Panc1 (cell line): ENCODE data around the gene NKPD1. TPM values are rescaled to one million over a fixed set of nuclear protein-coding genes. Genes with fewer than 3 reads are reported as not detected.
A peak's percentile ranks its signal among the peaks of the same experiment; 100 is the strongest.

Experiments used
- ATAC-seq: fragments of 200-7000 bp; cut with Tn5 transposase; 2 replicates; pipeline ENCODE4 v1.9.1; 2020; ENCODE audit warnings: mild to moderate bottlenecking, moderate library complexity
- BruUV-seq: library from RNA; stranded (reverse); fragments of 400-500 nt; replicated peaks from 2 replicates; lab custom pipeline; 2021; lab: Mats Ljungman, UMichigan
- CTCF ChIA-PET: fragments of 300-600 bp; sonication (Branson Sonifier 250); formaldehyde crosslinking; loops from one replicate; lab custom pipeline; 2022; ENCODE audit warnings: antibody characterized with exemption; lab: Charles Lee
- POLR2A ChIA-PET: fragments of 300-600 bp; sonication (Branson Sonifier 250); formaldehyde crosslinking; loops from one replicate; lab custom pipeline; 2022; ENCODE audit warnings: antibody characterized with exemption; lab: Charles Lee
- DNase-seq: peaks from one replicate; pipeline ENCODE4 v3.0.0-alpha.2; 2010; ENCODE audit warnings: low read depth, low spot score
- H3K27ac ChIP-seq: 2 replicates; pipeline ENCODE4 v1.5.1; 2011; ENCODE audit warnings: mild to moderate bottlenecking, low read length, inconsistent platforms
- H3K27me3 ChIP-seq: fragments of 200-500 bp; sonication (Bioruptor generic); 2 replicates; pipeline ENCODE4 v1.6.0; 2014; ENCODE audit warnings: low read length, inconsistent platforms; ENCODE audit not compliant: control insufficient read depth, insufficient read depth
- H3K36me3 ChIP-seq: fragments of 200-500 bp; sonication (Bioruptor generic); 2 replicates; pipeline ENCODE4 v1.5.1; 2014; ENCODE audit warnings: inconsistent platforms, mild to moderate bottlenecking, low read length, moderate library complexity; ENCODE audit not compliant: control insufficient read depth, insufficient read depth
- H3K4me1 ChIP-seq: 2 replicates; pipeline ENCODE4 v1.5.1; 2011; ENCODE audit warnings: inconsistent platforms, mild to moderate bottlenecking, low read length, moderate library complexity; ENCODE audit not compliant: control insufficient read depth, insufficient read depth
- H3K4me3 ChIP-seq, 2 experiments: 2 replicates each; pipeline ENCODE4 v1.5.1; 2011 to 2012; ENCODE audit warnings: low read depth in 2 of 2, low read length in 2 of 2, mild to moderate bottlenecking in 2 of 2, inconsistent platforms in 1 of 2, moderate library complexity in 1 of 2
- H3K9me3 ChIP-seq: fragments of 200-500 bp; sonication (Bioruptor generic); 2 replicates; pipeline ENCODE4 v1.5.1; 2014; ENCODE audit warnings: low read depth, mild to moderate bottlenecking, inconsistent platforms, low read length, moderate library complexity; ENCODE audit not compliant: control insufficient read depth, insufficient read depth
- CTCF ChIP-seq: fragments of 450-650 bp; IDR thresholded peaks from 2 replicates; pipeline ENCODE4 v1.5.1; 2017; ENCODE audit warnings: mild to moderate bottlenecking
- POLR2AphosphoS5 ChIP-seq: IDR thresholded peaks from 2 replicates; pipeline ENCODE4 v1.6.1; 2012; ENCODE audit warnings: mild to moderate bottlenecking, low read depth, low read length, moderate library complexity
- REST ChIP-seq, 2 experiments: IDR thresholded peaks; 2 replicates each; pipeline ENCODE4 v1.6.1; 2011 to 2012; ENCODE audit warnings: low read depth in 2 of 2, control low read depth in 1 of 2, low read length in 1 of 2, mild to moderate bottlenecking in 1 of 2, moderate library complexity in 1 of 2; ENCODE audit not compliant: insufficient read depth in 1 of 2
- SIN3A ChIP-seq: IDR thresholded peaks from 2 replicates; pipeline ENCODE4 v1.6.1; 2012; ENCODE audit warnings: low read depth, mild to moderate bottlenecking, low read length, moderate library complexity, borderline replicate concordance; ENCODE audit not compliant: insufficient read depth
- TCF7L2 ChIP-seq: IDR thresholded peaks from 2 replicates; pipeline ENCODE4 v1.6.1; 2011; ENCODE audit warnings: mild to moderate bottlenecking, low read depth, low read length, inconsistent platforms
- in situ Hi-C: cut with HindIII; loops from 2 replicates; pipeline ENCODE4 v1.10.0; 2016; ENCODE audit warnings: low sequenced_read_pairs, low pct_unique_long_range_greater_than_20kb
- intact Hi-C: fragments of 100-400 bp; cut with micrococcal nuclease; formaldehyde crosslinking; loops from one replicate; pipeline ENCODE4 v1.10.0; 2022; ENCODE audit not compliant: unreplicated experiment
- total RNA-seq: library from RNA; stranded (reverse); gene quantifications from one replicate; pipeline ENCODE4 v1.2.1, GENCODE V29; 2021; ENCODE audit not compliant: unreplicated experiment

Gene NKPD1
- total RNA-seq, 1 experiment from 2014 or later, result 0.05 TPM

- TF ChIP-seq CTCF (no peak), REST (IDR thresholded peaks at IDR 0.05; ENCODE audit: insufficient read depth in 1 of 2, low read depth in 2 of 2, low read length in 1 of 2) (no peak), POLR2AphosphoS5 (peak; percentile 55; the same call in 1 of the 2 replicates), TCF7L2 (no peak), SIN3A (no peak; the same call in 1 of the 2 replicates)
- H3K36me3 ChIP-seq, result no peaks in the 10 kb centered on the region
- H3K27me3 ChIP-seq, result no peaks in the 10 kb centered on the region
- H3K4me3 ChIP-seq, result peak within 1 kb of the TSS; percentile 88 to 90
- in situ Hi-C loops (no loop called here), intact Hi-C loops (no loop called here)
- ATAC-seq, result peak; percentile 5
- peak within 1 kb of the TSS; percentile 85 for H3K27ac ChIP-seq
- H3K9me3 ChIP-seq, result no peaks in the 10 kb centered on the region
- TSS peak; percentile 98 for BruUV-seq
- ChIA-PET CTCF (no interaction called here), POLR2A (interaction anchor here (0.7 kb wide), 1 partner anchor 26 kb away, joined by 5 read pairs; no protein-coding TSS in a partner anchor)
- no peaks in the 10 kb centered on the region for H3K4me1 ChIP-seq
- no peak for DNase-seq
These were observed 17.1 kb upstream of the NKPD1 start, which contains the start of gene TRAPPC6A for GRCh38 chr19:45177817-45178261. TSS of gene TRAPPC6A (minus strand) at chr19:45178237. CDS start at chr19:45178218, 19 bp downstream.

- no peak for ATAC-seq
- no peaks in the 10 kb centered on the region for H3K27me3 ChIP-seq
- POLR2A ChIA-PET, result interaction anchor here (0.6 to 0.7 kb wide), 2 partner anchors 66 to 1530 kb away, joined by 3 to 5 read pairs; no protein-coding TSS in a partner anchor
- H3K4me1 ChIP-seq, result no peaks in the 10 kb centered on the region
- DNase-seq, result no peak
- H3K4me3 ChIP-seq, result no peak overlapping the region
- intact Hi-C loops (no loop called here), in situ Hi-C loops (no loop called here)
- TF ChIP-seq POLR2AphosphoS5 (no peak), CTCF (no peak), SIN3A (no peak), TCF7L2 (no peak), REST (IDR thresholded peaks at IDR 0.05; ENCODE audit: insufficient read depth in 1 of 2, low read depth in 2 of 2, low read length in 1 of 2) (no peak)
- no peak overlapping the region for H3K27ac ChIP-seq
- no TSS peak for BruUV-seq
- no peaks in the 10 kb centered on the region for H3K9me3 ChIP-seq
- CTCF ChIA-PET, result interaction anchor here (0.7 kb wide), 1 partner anchor 45 kb away, joined by 4 read pairs; no protein-coding TSS in a partner anchor
- H3K36me3 ChIP-seq, result no peaks in the 10 kb centered on the region
These were observed 14.9 kb upstream of the NKPD1 start for GRCh38 chr19:45175515-45176345.
